Measurements from ENCODE around the gene CTPS2. TPM values are rescaled to one million over a fixed set of nuclear protein-coding genes. Genes with fewer than 3 reads are reported as not detected.

Gene CTPS2
- total RNA-seq, 5 donors from 2014 or later (not counting 1 experiment from before 2014, with no cell fraction given) = 5.2 to 6.7 (median 5.7) TPM

Other genes starting within 250 kb of the CTPS2 start
- not detected for gene S100G, start 62.5 kb downstream of the CTPS2 start, total RNA-seq
- 10 to 100 TPM; 12.5 to 53.2 (median 19.3) TPM for gene SYAP1, start 6.9 kb upstream of the CTPS2 start, total RNA-seq
- 10 to 100 TPM; 16.4 to 24.0 (median 17.9) TPM for gene TXLNG, start 73.8 kb upstream of the CTPS2 start, total RNA-seq
- 100 to 1,000 TPM in 2 of 5 donors, 10 to 100 TPM in 3; 72.6 to 111 (median 90.3) TPM for gene RBBP7, start 157.7 kb upstream of the CTPS2 start, total RNA-seq
- under 1 TPM; 0.38 to 0.70 (median 0.66) TPM for gene REPS2, start 234.0 kb upstream of the CTPS2 start, total RNA-seq

Data from T-cell (primary cell).